A673 (cell line): ENCODE data around the gene B3GAT2. TPM values are rescaled to one million over a fixed set of nuclear protein-coding genes. Genes with fewer than 3 reads are reported as not detected.

Source experiments
- BruUV-seq: library from RNA; stranded (reverse); fragments of 400-500 nt; replicated peaks from 2 replicates; lab custom pipeline; 2021; lab: Mats Ljungman, UMichigan
- CTCF ChIA-PET: fragments of 300-600 bp; sonication (Branson Sonifier 250); formaldehyde crosslinking; loops from one replicate; lab custom pipeline; 2022; ENCODE audit warnings: antibody characterized with exemption; lab: Charles Lee
- POLR2A ChIA-PET: fragments of 300-600 bp; sonication (Branson Sonifier 250); formaldehyde crosslinking; loops from one replicate; lab custom pipeline; 2022; ENCODE audit warnings: antibody characterized with exemption; ENCODE audit not compliant: low non-redundant PET; lab: Charles Lee
- DNase-seq: peaks from one replicate; pipeline ENCODE4 v3.0.0-alpha.2; 2015; ENCODE audit warnings: low spot score
- H3K27ac ChIP-seq: fragments of 200-600 bp; sonication (generic); 2 replicates; pipeline ENCODE4 v1.5.1; 2016; ENCODE audit warnings: mixed run types, low read depth, mild to moderate bottlenecking, mixed read lengths, antibody characterized with exemption, low read length; ENCODE audit not compliant: poor library complexity, severe bottlenecking
- H3K27me3 ChIP-seq: fragments of 200-600 bp; sonication (generic); replicated peaks from 2 replicates; pipeline ENCODE4 v1.6.1; 2017; ENCODE audit warnings: mixed run types, low read depth, mild to moderate bottlenecking, mixed read lengths, antibody characterized with exemption, low read length; ENCODE audit not compliant: insufficient read depth, poor library complexity
- H3K36me3 ChIP-seq: fragments of 200-600 bp; sonication (generic); 2 replicates; pipeline ENCODE4 v1.6.1; 2016; ENCODE audit warnings: mixed run types, mild to moderate bottlenecking, mixed read lengths, antibody characterized with exemption, low read length; ENCODE audit not compliant: insufficient read depth, poor library complexity, severe bottlenecking
- H3K4me1 ChIP-seq: fragments of 200-600 bp; sonication (generic); 2 replicates; pipeline ENCODE4 v1.6.1; 2017; ENCODE audit warnings: mixed run types, mild to moderate bottlenecking, mixed read lengths, antibody characterized with exemption, low read length; ENCODE audit not compliant: insufficient read depth, poor library complexity, severe bottlenecking
- H3K4me3 ChIP-seq: fragments of 200-600 bp; sonication (generic); 2 replicates; pipeline ENCODE4 v1.5.1; 2016; ENCODE audit warnings: low read depth, mixed run types, mild to moderate bottlenecking, mixed read lengths, low read length; ENCODE audit not compliant: poor library complexity, severe bottlenecking
- H3K9me3 ChIP-seq: fragments of 200-600 bp; sonication (generic); 2 replicates; pipeline ENCODE4 v1.6.1; 2016; ENCODE audit warnings: mixed run types, low read depth, mild to moderate bottlenecking, mixed read lengths, antibody characterized with exemption, low read length; ENCODE audit not compliant: poor library complexity, severe bottlenecking
- EZH2 ChIP-seq: fragments of 200-600 bp; sonication (generic); IDR thresholded peaks from 2 replicates; pipeline ENCODE4 v1.6.1; 2017; ENCODE audit warnings: borderline replicate concordance, low read depth, mild to moderate bottlenecking, mixed read lengths, antibody characterized with exemption, low read length; ENCODE audit not compliant: poor library complexity, severe bottlenecking
- intact Hi-C: fragments of 100-400 bp; cut with micrococcal nuclease; formaldehyde crosslinking; loops from one replicate; pipeline ENCODE4 v1.10.0; 2022; ENCODE audit not compliant: unreplicated experiment
- total RNA-seq: library from RNA; stranded (reverse); gene quantifications from 2 replicates; pipeline ENCODE4 v1.2.3, GENCODE V29; 2021
- TF ChIP-seq, protein P1 (sequence below): fragments of 300-800, 200-600 bp; sonication (generic); conservative IDR thresholded peaks from 2 replicates; pipeline ENCODE4 v1.5.1; 2017; ENCODE audit warnings: low read depth, mild to moderate bottlenecking, antibody characterized with exemption, low read length, moderate library complexity, mixed read lengths

Gene B3GAT2
- total RNA-seq, 1 experiment from 2014 or later: not detected

DNA sequence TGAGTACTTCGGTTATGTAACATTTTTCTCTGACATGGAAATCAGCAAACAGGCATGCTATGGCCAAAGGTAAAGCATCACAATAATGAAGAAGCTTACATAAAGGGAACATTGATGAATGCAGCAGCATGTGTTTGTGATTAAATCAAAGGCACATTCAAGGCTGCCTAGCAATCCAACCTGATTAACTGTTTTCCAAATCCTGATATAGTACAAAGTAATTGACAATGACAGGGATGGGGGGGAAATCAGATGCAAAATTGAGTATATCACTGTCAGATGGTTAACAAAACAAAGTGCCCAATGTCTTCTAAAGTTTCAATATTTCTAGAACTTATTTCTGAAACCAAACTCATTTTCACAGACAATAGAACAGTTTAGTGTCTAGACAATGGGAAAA, 39.2 kb upstream of the B3GAT2 start:
- no TSS peak for BruUV-seq
- no peak overlapping the region for H3K4me3 ChIP-seq

DNA sequence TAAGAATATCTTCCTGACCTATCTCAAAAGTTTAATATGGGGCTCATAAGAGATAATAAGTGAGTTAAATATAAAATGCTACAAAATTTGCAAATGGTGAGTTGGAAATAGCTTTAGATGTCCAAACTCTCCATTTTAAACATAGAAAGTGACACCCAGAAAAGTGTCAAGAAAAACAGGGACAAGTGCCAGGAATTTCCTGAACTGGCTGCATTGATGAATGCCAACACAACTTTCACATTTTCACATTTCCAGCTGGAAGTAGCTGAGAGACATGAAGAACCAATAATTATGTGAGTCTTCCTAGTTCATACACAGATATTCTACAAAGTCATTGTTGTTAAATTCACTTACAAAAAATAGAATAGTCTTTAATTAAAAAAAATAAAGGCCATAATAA, 38.6 kb upstream of the B3GAT2 start:
- no peak for DNase-seq
- Histone ChIP-seq H3K4me3 (no peak overlapping the region), H3K27me3 (peaks cover 4% of the 10 kb centered on the region), H3K4me1 (no peaks in the 10 kb centered on the region), H3K9me3 (no peaks in the 10 kb centered on the region), H3K36me3 (no peaks in the 10 kb centered on the region), H3K27ac (no peak overlapping the region)
- POLR2A ChIA-PET: no interaction called here
- CTCF ChIA-PET: no interaction called here
- no peak for TF ChIP-seq EZH2
- TF ChIP-seq, protein P1, sequence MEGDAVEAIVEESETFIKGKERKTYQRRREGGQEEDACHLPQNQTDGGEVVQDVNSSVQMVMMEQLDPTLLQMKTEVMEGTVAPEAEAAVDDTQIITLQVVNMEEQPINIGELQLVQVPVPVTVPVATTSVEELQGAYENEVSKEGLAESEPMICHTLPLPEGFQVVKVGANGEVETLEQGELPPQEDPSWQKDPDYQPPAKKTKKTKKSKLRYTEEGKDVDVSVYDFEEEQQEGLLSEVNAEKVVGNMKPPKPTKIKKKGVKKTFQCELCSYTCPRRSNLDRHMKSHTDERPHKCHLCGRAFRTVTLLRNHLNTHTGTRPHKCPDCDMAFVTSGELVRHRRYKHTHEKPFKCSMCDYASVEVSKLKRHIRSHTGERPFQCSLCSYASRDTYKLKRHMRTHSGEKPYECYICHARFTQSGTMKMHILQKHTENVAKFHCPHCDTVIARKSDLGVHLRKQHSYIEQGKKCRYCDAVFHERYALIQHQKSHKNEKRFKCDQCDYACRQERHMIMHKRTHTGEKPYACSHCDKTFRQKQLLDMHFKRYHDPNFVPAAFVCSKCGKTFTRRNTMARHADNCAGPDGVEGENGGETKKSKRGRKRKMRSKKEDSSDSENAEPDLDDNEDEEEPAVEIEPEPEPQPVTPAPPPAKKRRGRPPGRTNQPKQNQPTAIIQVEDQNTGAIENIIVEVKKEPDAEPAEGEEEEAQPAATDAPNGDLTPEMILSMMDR: no peak
- intact Hi-C loops: no loop called here
- no TSS peak for BruUV-seq

More for the DNA sequence above, 39.2 kb upstream of the B3GAT2 start:
- ChIA-PET POLR2A (no interaction called here), CTCF (no interaction called here)
- H3K36me3 ChIP-seq: no peaks in the 10 kb centered on the region
- H3K27me3 ChIP-seq: peaks cover 4% of the 10 kb centered on the region
- no peak for TF ChIP-seq EZH2
- TF ChIP-seq, protein P1: no peak
- H3K4me1 ChIP-seq: no peaks in the 10 kb centered on the region
- no peak for DNase-seq
- H3K27ac ChIP-seq: no peak overlapping the region
- no peaks in the 10 kb centered on the region for H3K9me3 ChIP-seq
- intact Hi-C loops: no loop called here

DNA sequence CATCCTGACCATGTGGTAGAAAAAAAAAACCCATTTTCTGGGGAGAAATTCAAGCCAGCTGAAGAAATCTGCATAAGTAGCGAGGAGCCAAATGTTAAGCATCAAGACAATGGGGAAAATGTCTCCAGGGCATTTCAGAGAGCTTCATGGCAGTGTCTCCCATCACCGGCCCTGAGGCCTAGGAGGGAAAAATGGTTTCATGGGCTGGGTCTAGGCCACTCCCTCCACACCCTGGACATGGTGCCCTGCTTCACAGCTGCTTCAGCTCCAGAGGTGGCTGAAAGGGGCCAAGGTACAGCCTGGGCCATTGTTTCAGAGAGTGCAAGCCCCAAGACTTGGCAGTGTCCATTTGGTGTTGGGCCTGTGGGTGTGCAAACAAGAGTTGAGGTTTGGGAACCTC, 34.4 kb upstream of the B3GAT2 start:
- no peak for DNase-seq
- Histone ChIP-seq H3K27ac (no peak overlapping the region), H3K9me3 (no peaks in the 10 kb centered on the region), H3K4me1 (no peaks in the 10 kb centered on the region), H3K27me3 (no peaks in the 10 kb centered on the region), H3K4me3 (no peak overlapping the region), H3K36me3 (no peaks in the 10 kb centered on the region)
- ChIA-PET CTCF (interaction anchor here (0.6 kb wide), 1 partner anchor 283 kb away, joined by 4 read pairs; no protein-coding TSS in a partner anchor), POLR2A (no interaction called here)
- intact Hi-C loops: no loop called here
- no TSS peak for BruUV-seq
- TF ChIP-seq EZH2: no peak
- TF ChIP-seq, protein P1: no peak
